ENCODE measurements around the gene CC2D2A.

- TF ChIP-seq, protein P1, sequence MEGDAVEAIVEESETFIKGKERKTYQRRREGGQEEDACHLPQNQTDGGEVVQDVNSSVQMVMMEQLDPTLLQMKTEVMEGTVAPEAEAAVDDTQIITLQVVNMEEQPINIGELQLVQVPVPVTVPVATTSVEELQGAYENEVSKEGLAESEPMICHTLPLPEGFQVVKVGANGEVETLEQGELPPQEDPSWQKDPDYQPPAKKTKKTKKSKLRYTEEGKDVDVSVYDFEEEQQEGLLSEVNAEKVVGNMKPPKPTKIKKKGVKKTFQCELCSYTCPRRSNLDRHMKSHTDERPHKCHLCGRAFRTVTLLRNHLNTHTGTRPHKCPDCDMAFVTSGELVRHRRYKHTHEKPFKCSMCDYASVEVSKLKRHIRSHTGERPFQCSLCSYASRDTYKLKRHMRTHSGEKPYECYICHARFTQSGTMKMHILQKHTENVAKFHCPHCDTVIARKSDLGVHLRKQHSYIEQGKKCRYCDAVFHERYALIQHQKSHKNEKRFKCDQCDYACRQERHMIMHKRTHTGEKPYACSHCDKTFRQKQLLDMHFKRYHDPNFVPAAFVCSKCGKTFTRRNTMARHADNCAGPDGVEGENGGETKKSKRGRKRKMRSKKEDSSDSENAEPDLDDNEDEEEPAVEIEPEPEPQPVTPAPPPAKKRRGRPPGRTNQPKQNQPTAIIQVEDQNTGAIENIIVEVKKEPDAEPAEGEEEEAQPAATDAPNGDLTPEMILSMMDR (IDR thresholded peaks at IDR 0.05), result no peak
- no peak for TF ChIP-seq POLR2AphosphoS5 (IDR thresholded peaks at IDR 0.05)
Observed at GRCh38 chr4:15552557-15553362, 83.1 kb downstream of the CC2D2A start.
